ENCODE measurements around the gene HRH1.

HRH1 gene

DNA sequence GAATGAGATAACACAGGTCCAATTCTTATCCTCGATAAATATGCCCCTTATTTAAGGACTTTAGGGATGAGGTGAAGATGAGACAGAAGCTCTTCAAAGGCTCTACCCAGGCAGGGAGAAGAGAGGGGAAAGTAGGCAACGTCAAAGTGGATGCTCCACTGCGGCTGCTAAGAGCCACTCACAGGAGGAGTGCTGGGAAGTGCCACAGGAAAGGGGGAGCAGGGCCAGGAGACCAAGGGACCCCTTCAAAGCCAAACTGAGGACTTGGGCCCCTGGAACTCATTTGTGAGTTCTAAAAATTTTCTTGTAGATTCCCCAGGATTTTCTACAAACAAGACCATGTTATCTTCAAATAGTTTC lies 70.6 kb downstream of the HRH1 start:
- H3K4me1 ChIP-seq (ENCODE audit: control insufficient read depth, insufficient read depth, low read length): no peaks in the 10 kb centered on the region

DNA sequence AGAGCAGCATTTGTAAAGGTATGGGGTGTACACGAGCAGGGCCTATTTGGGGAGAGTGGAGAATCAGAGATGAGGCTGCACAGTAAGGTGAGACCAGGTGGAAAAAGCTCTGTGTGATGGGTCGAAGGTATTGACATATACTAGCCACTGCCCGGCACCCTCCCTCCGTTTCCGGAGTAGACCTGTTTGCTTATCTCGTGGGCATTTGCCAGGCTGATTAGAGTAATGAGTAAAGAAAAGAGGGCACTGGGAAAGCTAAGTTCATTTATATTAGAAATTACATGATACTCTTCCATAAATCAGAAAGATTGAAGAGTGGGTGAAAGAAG lies 71.7 kb downstream of the HRH1 start:
- Histone ChIP-seq H3K4me1 (ENCODE audit: control insufficient read depth, insufficient read depth, low read length) (no peaks in the 10 kb centered on the region), H3K9me3 (ENCODE audit: control insufficient read depth in 2 of 2, low read length in 2 of 2) (no peaks in the 10 kb centered on the region), H3K27me3 (ENCODE audit: control insufficient read depth in 1 of 2, insufficient read depth in 2 of 2, low read length in 2 of 2) (no peaks in the 10 kb centered on the region), H3K4me3 (ENCODE audit: low read length in 2 of 2) (no peak overlapping the region), H3K36me3 (ENCODE audit: control insufficient read depth in 2 of 2, insufficient read depth in 2 of 2, low read length in 2 of 2) (no peaks in the 10 kb centered on the region), H3K27ac (ENCODE audit: low read length) (no peak overlapping the region), H3K9ac (ENCODE audit: low read length in 2 of 2) (no peak overlapping the region)

More for the DNA sequence above, 70.6 kb downstream of the HRH1 start:
- H3K9me3 ChIP-seq (ENCODE audit: control insufficient read depth in 2 of 2, low read length in 2 of 2): no peaks in the 10 kb centered on the region
- no peaks in the 10 kb centered on the region for H3K27me3 ChIP-seq (ENCODE audit: control insufficient read depth in 1 of 2, insufficient read depth in 2 of 2, low read length in 2 of 2)
- H3K4me3 ChIP-seq (ENCODE audit: low read length in 2 of 2): no peak overlapping the region
- H3K36me3 ChIP-seq (ENCODE audit: control insufficient read depth in 2 of 2, insufficient read depth in 2 of 2, low read length in 2 of 2): no peaks in the 10 kb centered on the region
- H3K27ac ChIP-seq (ENCODE audit: low read length): no peak overlapping the region
- no peak overlapping the region for H3K9ac ChIP-seq (ENCODE audit: low read length in 2 of 2)

DNA sequence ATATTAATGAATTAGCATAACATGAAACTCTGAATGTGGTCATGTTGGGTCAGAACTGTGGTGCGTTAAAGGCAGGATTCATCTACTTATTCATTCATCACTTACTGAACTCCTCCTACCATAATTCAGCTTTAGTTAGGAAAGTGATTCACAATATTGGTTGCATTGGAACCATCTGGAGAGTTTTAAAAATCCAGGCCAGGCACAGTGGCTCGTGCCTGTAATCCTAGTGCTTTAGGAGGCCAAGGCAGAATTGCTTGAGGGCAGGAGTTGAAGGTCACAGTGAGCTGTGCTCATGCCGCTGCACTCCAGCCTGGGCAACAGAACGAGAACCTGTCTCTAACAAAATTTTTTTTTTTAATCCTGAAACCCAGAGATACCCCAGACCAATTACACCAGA lies 73.7 kb downstream of the HRH1 start:
- Histone ChIP-seq H3K36me3 (ENCODE audit: control insufficient read depth in 2 of 2, insufficient read depth in 2 of 2, low read length in 2 of 2) (no peaks in the 10 kb centered on the region), H3K27me3 (ENCODE audit: control insufficient read depth in 1 of 2, insufficient read depth in 2 of 2, low read length in 2 of 2) (no peaks in the 10 kb centered on the region), H3K4me3 (ENCODE audit: low read length in 2 of 2) (no peak overlapping the region), H3K9me3 (ENCODE audit: control insufficient read depth in 2 of 2, low read length in 2 of 2) (no peaks in the 10 kb centered on the region), H3K9ac (ENCODE audit: low read length in 2 of 2) (no peak overlapping the region), H3K27ac (ENCODE audit: low read length) (no peak overlapping the region), H3K4me1 (ENCODE audit: control insufficient read depth, insufficient read depth, low read length) (no peaks in the 10 kb centered on the region)

- Histone ChIP-seq H3K36me3 (ENCODE audit: control insufficient read depth in 2 of 2, insufficient read depth in 2 of 2, low read length in 2 of 2) (no peaks in the 10 kb centered on the region), H3K27me3 (ENCODE audit: control insufficient read depth in 1 of 2, insufficient read depth in 2 of 2, low read length in 2 of 2) (peaks cover 0 to 3% of the 10 kb centered on the region in 2 donors), H3K4me3 (ENCODE audit: low read length in 2 of 2) (no peak overlapping the region), H3K9ac (ENCODE audit: low read length in 2 of 2) (no peak overlapping the region), H3K4me1 (ENCODE audit: control insufficient read depth, insufficient read depth, low read length) (no peaks in the 10 kb centered on the region), H3K27ac (ENCODE audit: low read length) (no peak overlapping the region), H3K9me3 (ENCODE audit: control insufficient read depth in 2 of 2, low read length in 2 of 2) (no peaks in the 10 kb centered on the region)
These were observed 75.8 kb downstream of the HRH1 start for GRCh38 chr3:11230125-11230524.

GRCh38 chr3:11230832-11231231 lies 76.5 kb downstream of the HRH1 start:
- Histone ChIP-seq H3K9ac (ENCODE audit: low read length in 2 of 2) (no peak overlapping the region), H3K4me1 (ENCODE audit: control insufficient read depth, insufficient read depth, low read length) (no peaks in the 10 kb centered on the region), H3K27ac (ENCODE audit: low read length) (no peak overlapping the region), H3K27me3 (ENCODE audit: control insufficient read depth in 1 of 2, insufficient read depth in 2 of 2, low read length in 2 of 2) (peaks cover 0 to 5% of the 10 kb centered on the region in 2 donors), H3K36me3 (ENCODE audit: control insufficient read depth in 2 of 2, insufficient read depth in 2 of 2, low read length in 2 of 2) (no peaks in the 10 kb centered on the region), H3K9me3 (ENCODE audit: control insufficient read depth in 2 of 2, low read length in 2 of 2) (no peaks in the 10 kb centered on the region), H3K4me3 (ENCODE audit: low read length in 2 of 2) (no peak overlapping the region)

DNA sequence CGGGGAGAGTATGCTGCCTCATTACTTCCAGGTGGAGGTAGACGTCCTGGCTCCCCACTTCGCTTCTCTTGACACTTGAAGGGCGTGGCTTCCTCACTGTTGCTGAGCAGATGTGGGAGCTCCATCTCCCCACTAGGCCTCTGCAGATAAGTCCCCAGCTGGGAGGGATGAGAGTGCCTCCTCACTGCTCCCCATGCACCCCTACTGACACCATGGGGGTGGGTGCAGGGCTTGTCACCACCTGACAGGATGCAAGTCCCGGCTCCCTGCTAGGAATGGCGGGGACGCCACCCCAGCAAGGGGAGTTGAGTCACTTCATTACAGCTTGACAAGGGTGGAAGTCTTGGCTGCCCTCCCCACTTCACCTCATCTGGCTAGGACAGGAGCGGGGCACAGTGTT lies 81.1 kb downstream of the HRH1 start:
- no peak overlapping the region for H3K4me3 ChIP-seq (ENCODE audit: low read length in 2 of 2)

GRCh38 chr3:11236588-11237461 lies 82.5 kb downstream of the HRH1 start:
- no peak overlapping the region for H3K9ac ChIP-seq (ENCODE audit: low read length in 2 of 2)

More for the DNA sequence above, 81.1 kb downstream of the HRH1 start:
- Histone ChIP-seq H3K9ac (ENCODE audit: low read length in 2 of 2) (no peak overlapping the region), H3K27me3 (ENCODE audit: control insufficient read depth in 1 of 2, insufficient read depth in 2 of 2, low read length in 2 of 2) (peaks cover 0 to 6% of the 10 kb centered on the region in 2 donors), H3K36me3 (ENCODE audit: control insufficient read depth in 2 of 2, insufficient read depth in 2 of 2, low read length in 2 of 2) (no peaks in the 10 kb centered on the region), H3K4me1 (ENCODE audit: control insufficient read depth, insufficient read depth, low read length) (no peaks in the 10 kb centered on the region), H3K27ac (ENCODE audit: low read length) (no peak overlapping the region), H3K9me3 (ENCODE audit: control insufficient read depth in 2 of 2, low read length in 2 of 2) (no peaks in the 10 kb centered on the region)

DNA sequence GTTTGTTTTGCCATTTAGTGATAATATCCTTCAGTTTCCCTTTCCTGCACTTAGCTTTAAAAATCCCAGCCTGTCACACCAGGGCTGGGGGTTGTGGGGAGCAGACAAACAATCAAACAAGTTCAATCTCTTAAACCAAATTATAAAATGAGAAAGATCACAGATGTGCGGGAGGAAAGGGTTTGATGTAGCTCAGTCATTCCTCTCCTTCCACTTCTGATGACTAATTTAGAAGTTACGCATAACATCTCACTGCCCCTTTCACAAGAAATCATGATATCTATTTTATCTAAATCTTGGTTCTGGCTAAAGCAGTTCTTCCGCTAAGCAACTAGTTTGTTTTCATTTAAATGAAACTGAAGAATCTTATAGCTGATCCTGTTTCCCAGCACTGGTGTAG lies 83.8 kb downstream of the HRH1 start:
- no peaks in the 10 kb centered on the region for H3K36me3 ChIP-seq (ENCODE audit: control insufficient read depth in 2 of 2, insufficient read depth in 2 of 2, low read length in 2 of 2)
- peaks cover 0 to 6% of the 10 kb centered on the region in 2 donors for H3K27me3 ChIP-seq (ENCODE audit: control insufficient read depth in 1 of 2, insufficient read depth in 2 of 2, low read length in 2 of 2)
- H3K27ac ChIP-seq (ENCODE audit: low read length): no peak overlapping the region
- H3K9me3 ChIP-seq (ENCODE audit: control insufficient read depth in 2 of 2, low read length in 2 of 2): no peaks in the 10 kb centered on the region
- no peak overlapping the region for H3K9ac ChIP-seq (ENCODE audit: low read length in 2 of 2)
- no peaks in the 10 kb centered on the region for H3K4me1 ChIP-seq (ENCODE audit: control insufficient read depth, insufficient read depth, low read length)
- H3K4me3 ChIP-seq (ENCODE audit: low read length in 2 of 2): no peak overlapping the region

More at GRCh38 chr3:11236588-11237461, 82.5 kb downstream of the HRH1 start:
- peaks cover 0 to 6% of the 10 kb centered on the region in 2 donors for H3K27me3 ChIP-seq (ENCODE audit: control insufficient read depth in 1 of 2, insufficient read depth in 2 of 2, low read length in 2 of 2)
- no peak overlapping the region for H3K4me3 ChIP-seq (ENCODE audit: low read length in 2 of 2)
- no peaks in the 10 kb centered on the region for H3K36me3 ChIP-seq (ENCODE audit: control insufficient read depth in 2 of 2, insufficient read depth in 2 of 2, low read length in 2 of 2)
- no peak overlapping the region for H3K27ac ChIP-seq (ENCODE audit: low read length)
- H3K4me1 ChIP-seq (ENCODE audit: control insufficient read depth, insufficient read depth, low read length): no peaks in the 10 kb centered on the region
- H3K9me3 ChIP-seq (ENCODE audit: control insufficient read depth in 2 of 2, low read length in 2 of 2): no peaks in the 10 kb centered on the region

GRCh38 chr3:11238880-11239279 lies 84.6 kb downstream of the HRH1 start:
- no peaks in the 10 kb centered on the region for H3K4me1 ChIP-seq (ENCODE audit: control insufficient read depth, insufficient read depth, low read length)
- H3K36me3 ChIP-seq (ENCODE audit: control insufficient read depth in 2 of 2, insufficient read depth in 2 of 2, low read length in 2 of 2): no peaks in the 10 kb centered on the region
- H3K9ac ChIP-seq (ENCODE audit: low read length in 2 of 2): no peak overlapping the region
- no peak overlapping the region for H3K4me3 ChIP-seq (ENCODE audit: low read length in 2 of 2)
- H3K9me3 ChIP-seq (ENCODE audit: control insufficient read depth in 2 of 2, low read length in 2 of 2): no peaks in the 10 kb centered on the region
- no peak overlapping the region for H3K27ac ChIP-seq (ENCODE audit: low read length)
- H3K27me3 ChIP-seq (ENCODE audit: control insufficient read depth in 1 of 2, insufficient read depth in 2 of 2, low read length in 2 of 2): peaks cover 0 to 6% of the 10 kb centered on the region in 2 donors

GRCh38 chr3:11239796-11240195 lies 85.5 kb downstream of the HRH1 start:
- Histone ChIP-seq H3K36me3 (ENCODE audit: control insufficient read depth in 2 of 2, insufficient read depth in 2 of 2, low read length in 2 of 2) (no peaks in the 10 kb centered on the region), H3K27me3 (ENCODE audit: control insufficient read depth in 1 of 2, insufficient read depth in 2 of 2, low read length in 2 of 2) (peaks cover 0 to 3% of the 10 kb centered on the region in 2 donors), H3K9me3 (ENCODE audit: control insufficient read depth in 2 of 2, low read length in 2 of 2) (no peaks in the 10 kb centered on the region), H3K4me3 (ENCODE audit: low read length in 2 of 2) (no peak overlapping the region), H3K27ac (ENCODE audit: low read length) (no peak overlapping the region), H3K4me1 (ENCODE audit: control insufficient read depth, insufficient read depth, low read length) (no peaks in the 10 kb centered on the region), H3K9ac (ENCODE audit: low read length in 2 of 2) (no peak overlapping the region)

DNA sequence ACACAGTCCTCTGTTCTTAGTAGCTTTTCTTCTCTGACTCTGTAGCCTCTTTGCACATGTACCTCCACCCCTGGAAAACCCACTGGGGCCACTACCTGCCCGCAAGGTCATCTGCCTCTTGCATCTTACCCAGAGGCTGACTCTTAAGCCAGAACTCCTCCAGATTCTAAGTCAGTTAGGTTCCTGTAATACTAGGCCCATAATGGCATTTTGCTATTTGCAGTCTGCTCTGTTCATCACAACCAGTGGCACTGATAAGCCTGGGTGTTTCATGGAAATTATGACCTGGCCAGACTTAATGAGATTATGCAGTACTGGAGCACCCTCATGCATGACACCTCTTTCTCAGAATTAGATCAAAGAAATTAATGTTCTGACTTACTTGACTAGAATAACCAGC lies 86.2 kb downstream of the HRH1 start:
- no peaks in the 10 kb centered on the region for H3K36me3 ChIP-seq (ENCODE audit: control insufficient read depth in 2 of 2, insufficient read depth in 2 of 2, low read length in 2 of 2)
- H3K27ac ChIP-seq (ENCODE audit: low read length): no peak overlapping the region
- peaks cover 0 to 3% of the 10 kb centered on the region in 2 donors for H3K27me3 ChIP-seq (ENCODE audit: control insufficient read depth in 1 of 2, insufficient read depth in 2 of 2, low read length in 2 of 2)
- no peak overlapping the region for H3K4me3 ChIP-seq (ENCODE audit: low read length in 2 of 2)
- no peak overlapping the region for H3K9ac ChIP-seq (ENCODE audit: low read length in 2 of 2)
- H3K9me3 ChIP-seq (ENCODE audit: control insufficient read depth in 2 of 2, low read length in 2 of 2): no peaks in the 10 kb centered on the region
- H3K4me1 ChIP-seq (ENCODE audit: control insufficient read depth, insufficient read depth, low read length): no peaks in the 10 kb centered on the region

All from stomach smooth muscle (tissue), 2 donors.